NCI-H2227 (cell line): Measurements from ENCODE around the gene PDXK.
A peak's percentile ranks its signal among the peaks of the same experiment; 100 is the strongest.

Source experiments
- DNase-seq: peaks from one replicate; lab custom pipeline; 2025; ENCODE audit not compliant: unreplicated experiment; lab: John Stamatoyannopoulos, UW

PDXK gene

GRCh38 chr21:43723648-43724047, 4.7 kb downstream of the PDXK start:
- DNase-seq: no peak

DNA sequence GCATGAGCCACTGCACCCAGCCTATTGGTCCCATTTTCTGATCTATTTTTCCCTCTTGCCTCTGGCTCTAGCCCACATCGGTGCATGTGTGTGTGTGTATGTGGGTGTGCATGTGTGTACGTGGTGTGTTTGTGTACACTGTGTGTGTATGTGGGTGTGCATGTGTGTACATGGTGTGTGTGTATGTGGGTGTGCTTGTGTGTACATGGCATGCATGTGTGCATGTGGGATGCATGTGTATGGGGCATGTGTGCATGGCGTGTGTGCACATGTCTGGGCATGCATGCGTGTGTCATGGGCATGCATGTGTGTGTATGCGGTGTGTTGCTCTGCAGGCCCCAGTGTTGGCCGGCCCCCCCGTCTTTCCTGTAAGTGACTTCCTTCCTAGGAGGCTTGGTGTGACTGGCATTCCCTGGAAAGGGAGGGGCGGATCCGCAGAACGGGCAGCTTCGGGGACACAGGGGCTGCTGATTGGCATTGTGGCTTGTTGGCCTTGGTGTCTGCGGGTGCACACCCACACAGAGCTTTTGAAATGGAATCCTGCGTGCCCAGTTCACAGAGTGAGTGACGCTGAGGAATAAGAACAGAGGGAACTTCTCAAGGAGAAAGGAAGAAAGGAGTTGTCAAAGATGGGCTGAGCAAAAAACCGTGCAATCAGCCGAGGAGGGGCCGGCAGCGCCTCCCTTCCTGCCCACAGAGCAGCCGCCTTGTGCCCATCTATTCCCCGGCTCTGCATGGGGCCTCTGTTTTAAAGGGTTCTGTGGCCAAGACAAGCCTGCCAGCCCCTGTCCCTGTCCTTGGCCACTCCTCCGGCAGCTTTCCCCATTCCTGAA, 8.0 kb downstream of the PDXK start:
- no peak for DNase-seq

- DNase-seq: no peak
These were observed 8.7 kb downstream of the PDXK start for GRCh38 chr21:43727519-43728153.

DNA sequence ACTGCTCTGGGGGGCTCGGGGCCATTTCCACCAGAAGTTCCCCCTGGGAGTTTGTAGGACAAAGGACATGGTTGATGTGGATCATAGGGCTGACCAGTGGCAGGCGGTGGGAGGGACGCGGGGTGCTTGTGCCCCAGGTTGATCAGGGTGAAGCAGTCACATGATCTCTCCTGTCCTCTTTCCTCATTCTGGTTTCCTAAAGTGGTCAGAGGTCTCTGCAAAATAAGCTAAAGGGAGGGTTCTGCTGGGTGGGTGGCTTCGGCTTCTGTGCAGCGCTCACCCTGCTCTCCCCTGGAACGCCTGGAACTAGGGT, 9.2 kb downstream of the PDXK start:
- no peak for DNase-seq

GRCh38 chr21:43728467-43729390, 9.8 kb downstream of the PDXK start:
- DNase-seq: peak; percentile 92

DNA sequence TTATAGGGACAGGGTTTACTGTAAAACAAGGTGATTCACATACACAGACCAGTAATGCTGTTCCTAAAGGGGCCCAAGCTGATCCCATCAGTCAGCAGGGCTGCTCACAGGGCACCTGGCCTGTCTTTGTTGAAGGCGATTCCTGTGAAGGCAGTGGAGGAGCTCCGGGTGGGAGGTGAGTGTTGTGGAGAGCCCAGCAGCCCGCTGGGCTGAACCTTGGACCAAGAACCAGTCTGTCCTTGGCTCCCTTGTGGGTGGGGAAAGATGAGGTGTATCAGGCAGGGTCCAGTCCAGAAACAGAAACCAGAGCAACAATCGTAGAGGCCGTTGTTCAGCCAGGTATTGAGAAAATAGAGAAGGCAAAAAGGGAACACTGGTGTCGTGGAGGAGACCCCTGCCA, 12.5 kb downstream of the PDXK start:
- DNase-seq: no peak

- DNase-seq: no peak
These were observed 13.2 kb downstream of the PDXK start for GRCh38 chr21:43731891-43732711.

- no peak for DNase-seq
These were observed 14.1 kb downstream of the PDXK start for GRCh38 chr21:43733060-43733459.

DNA sequence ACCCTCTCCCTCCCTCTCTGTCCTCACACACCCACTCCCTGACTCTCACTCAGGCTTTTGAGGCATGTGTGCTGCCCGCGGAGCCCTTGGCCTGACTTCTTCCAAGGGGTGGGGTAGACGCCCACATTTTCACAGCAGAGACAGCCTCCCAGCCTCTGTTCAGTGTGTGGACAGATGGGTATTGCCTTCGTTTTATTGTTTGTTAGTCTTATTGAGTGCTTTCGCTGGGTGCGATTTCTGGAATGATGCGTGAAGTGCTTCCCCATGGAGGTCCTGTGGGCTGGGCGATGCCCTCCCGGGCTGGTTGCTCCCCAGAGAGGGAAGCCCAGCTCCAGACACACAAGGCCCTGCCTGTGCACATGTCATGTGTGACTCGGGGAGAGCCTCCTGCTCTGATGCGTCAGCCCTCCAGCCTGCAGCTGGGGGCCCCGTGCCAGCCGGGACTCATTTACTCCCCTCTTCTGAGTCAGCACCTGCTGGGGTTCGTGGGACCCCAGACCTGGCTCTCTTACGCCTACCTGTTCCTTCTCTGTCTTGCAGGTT, 14.7 kb downstream of the PDXK start:
- DNase-seq: no peak

DNA sequence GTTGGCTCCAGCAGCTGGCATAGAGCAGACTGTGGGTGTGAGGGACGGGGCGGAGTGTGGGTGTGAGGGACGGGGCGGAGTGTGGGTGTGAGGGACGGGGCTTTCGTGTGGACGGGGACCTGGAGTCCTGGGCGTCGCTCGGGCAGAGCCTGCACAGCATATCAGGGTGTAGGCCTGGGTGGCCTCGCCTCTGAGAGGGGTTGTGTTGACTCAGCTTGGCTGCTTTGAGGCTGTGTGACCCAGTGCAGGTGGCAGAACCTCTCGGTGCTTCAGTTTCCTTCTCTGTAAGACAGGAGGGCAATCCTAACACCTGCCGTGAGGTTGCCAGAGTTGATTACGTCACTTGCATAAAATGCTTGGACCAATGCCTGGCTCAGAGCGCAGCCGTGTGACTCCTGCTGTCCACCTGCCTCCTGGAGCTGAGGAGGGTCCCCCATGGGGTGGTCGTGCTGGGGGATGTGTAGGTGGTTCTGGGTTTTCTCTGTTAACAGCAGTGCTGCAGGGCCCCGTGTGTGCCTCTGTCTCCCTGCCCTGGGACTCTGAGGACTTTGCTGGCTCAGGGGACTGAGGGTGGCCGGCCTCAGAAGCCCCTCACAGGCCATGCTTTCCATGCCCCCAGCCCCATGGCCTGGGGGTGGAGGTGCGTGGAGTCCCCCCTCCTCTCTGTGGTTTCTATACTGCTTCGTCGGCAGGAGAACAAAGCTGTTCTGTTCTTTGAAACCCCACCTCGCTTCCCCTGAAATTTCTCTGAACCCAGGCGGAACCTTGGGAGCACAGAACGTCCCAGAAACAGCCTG, 15.4 kb downstream of the PDXK start:
- DNase-seq: no peak

GRCh38 chr21:43734928-43735229, 15.9 kb downstream of the PDXK start:
- no peak for DNase-seq

GRCh38 chr21:43735236-43736091, 16.5 kb downstream of the PDXK start:
- DNase-seq: no peak

GRCh38 chr21:43736224-43736883, 17.4 kb downstream of the PDXK start:
- DNase-seq: no peak

DNA sequence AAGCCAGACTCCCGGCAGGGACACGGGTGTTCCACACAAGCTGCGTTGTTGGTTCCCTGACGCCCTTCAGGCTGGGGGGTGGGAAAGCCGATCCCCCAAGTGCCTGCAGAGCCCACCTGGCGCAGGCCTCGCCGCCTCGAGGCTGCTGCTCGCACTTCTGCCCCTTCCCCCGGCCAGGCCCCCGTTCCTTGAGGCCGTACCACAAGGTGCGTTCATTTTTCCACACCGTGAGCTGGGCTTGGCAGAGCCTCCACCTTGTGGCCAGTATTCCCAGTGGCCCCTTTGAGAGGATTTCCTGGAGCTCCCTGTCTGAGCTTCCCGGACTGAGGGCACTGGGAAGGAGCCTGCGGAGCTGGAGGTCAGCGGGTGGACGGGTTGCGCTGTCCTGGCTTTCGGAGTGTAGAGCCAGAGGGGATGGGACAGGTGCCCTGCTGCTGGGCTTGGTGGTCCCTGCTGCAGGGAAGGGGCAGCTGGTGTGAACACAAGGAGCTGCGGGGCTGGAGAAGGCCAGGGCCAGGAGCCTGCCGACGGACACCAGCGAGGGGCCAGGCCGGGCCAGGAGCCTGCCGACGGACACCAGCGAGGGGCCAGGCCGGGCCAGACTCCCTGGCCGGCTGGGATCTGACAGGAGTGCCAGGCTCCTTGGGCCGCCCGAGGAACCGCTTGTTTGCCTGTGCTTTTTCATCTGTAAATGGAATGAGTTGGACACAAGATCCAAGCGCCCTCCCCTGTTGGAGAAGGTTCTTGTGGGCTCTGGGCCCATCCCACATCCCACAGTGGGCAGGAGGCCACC, 18.4 kb downstream of the PDXK start:
- no peak for DNase-seq

DNA sequence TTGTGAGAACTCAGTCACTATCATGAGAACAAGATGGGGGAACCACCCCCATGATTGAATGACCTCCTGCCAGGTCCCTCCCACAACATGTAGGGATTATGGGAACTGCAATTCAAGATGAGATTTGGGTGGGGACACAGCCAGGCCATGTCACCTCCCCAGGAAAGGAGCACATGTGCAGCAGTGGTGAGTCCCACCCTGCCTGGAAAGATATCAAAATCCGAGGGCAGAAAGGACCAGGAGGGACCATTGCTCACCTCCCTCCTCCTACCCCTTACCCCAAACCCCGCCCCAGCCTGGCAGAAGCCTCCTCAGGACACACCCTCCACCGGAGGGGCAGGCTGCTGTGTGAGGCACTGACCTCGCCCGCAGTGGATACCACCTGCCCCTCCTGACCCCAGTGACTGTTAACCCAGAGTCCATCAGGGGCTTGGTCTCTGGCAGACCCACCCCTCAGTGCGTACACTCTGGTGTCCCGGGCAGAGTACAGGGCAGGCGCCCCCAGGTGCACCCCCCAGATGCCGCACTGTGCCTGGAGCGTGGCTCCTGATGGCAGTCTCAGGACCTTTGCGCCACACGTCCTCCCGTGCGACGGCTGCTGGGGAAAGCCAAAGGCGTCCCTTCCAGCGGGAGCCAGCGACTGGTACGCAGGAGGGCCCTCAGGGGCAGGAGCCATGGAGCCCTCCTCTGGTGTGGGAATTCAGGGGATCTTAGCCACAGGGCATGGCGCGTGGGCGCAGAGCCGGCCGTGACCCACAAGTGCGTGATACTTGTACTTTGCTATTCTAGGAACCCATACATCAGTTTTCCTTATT, 20.9 kb downstream of the PDXK start:
- no peak for DNase-seq

DNA sequence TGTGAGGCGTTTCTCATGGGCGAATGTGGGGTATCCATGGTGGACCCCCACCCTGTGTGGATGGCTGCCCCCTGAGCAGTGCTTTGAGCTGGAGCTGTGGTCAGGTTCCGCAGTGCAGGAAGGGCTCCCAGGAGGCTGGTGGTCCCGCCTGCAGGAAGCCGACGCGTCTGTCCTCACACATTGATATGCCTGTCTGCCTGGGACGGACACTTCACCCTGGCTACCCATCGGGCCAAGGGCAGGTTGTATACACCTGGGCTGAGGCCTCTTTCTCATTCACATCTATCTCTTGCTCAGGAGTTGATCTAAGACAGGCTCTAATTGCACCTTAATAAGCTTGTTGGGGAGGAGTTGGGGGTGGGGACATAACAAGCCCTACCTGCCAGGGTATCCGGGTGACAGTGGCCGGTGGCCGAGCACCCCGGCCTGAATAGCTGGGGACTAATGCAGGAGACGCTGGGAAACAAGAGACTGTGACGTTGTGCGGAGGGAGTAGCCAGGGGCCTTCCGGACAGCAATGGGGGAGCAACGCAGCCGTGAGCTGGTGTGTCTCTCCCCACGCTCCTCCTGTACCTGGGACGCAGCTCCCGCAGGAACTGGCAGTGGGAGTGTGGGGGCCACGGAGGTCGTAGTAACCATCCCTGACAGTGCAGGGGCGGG, 21.7 kb downstream of the PDXK start:
- peak; percentile 66 for DNase-seq
